LNCaP clone FGC (cell line): ENCODE results near the gene SLC29A1.

Experiments used
- DNase-seq: peaks from one replicate; pipeline ENCODE4 v3.0.0-alpha.2; 2011; ENCODE audit warnings: low read depth
- H3K4me3 ChIP-seq: 2 replicates; pipeline ENCODE4 v1.5.1; 2011; ENCODE audit warnings: mild to moderate bottlenecking, low read depth, low read length, control low read depth
- CTCF ChIP-seq: IDR thresholded peaks from 2 replicates; pipeline ENCODE4 v1.5.1; 2012; ENCODE audit warnings: mild to moderate bottlenecking; ENCODE audit not compliant: control insufficient read depth, insufficient read depth; ENCODE audit errors: extremely low read depth

Gene SLC29A1

GRCh38 chr6:44272999-44273566, 49.7 kb downstream of the SLC29A1 start:
- TF ChIP-seq CTCF, result no peak
- DNase-seq, result no peak
- H3K4me3 ChIP-seq, result no peak overlapping the region

- DNase-seq, result no peak
- no peak overlapping the region for H3K4me3 ChIP-seq
- TF ChIP-seq CTCF, result no peak
Measured at GRCh38 chr6:44273617-44274016, 50.2 kb downstream of the SLC29A1 start.

- no peak overlapping the region for H3K4me3 ChIP-seq
- no peak for DNase-seq
- TF ChIP-seq CTCF, result no peak
Measured at GRCh38 chr6:44275271-44275748, 51.9 kb downstream of the SLC29A1 start.

GRCh38 chr6:44275749-44276648, 52.6 kb downstream of the SLC29A1 start:
- no peak for TF ChIP-seq CTCF
- no peak overlapping the region for H3K4me3 ChIP-seq
- DNase-seq, result no peak

- no peak overlapping the region for H3K4me3 ChIP-seq
- no peak for DNase-seq
- no peak for TF ChIP-seq CTCF
Measured at GRCh38 chr6:44276667-44277640, 53.6 kb downstream of the SLC29A1 start.

GRCh38 chr6:44277763-44278162, 54.4 kb downstream of the SLC29A1 start:
- DNase-seq, result no peak
- H3K4me3 ChIP-seq, result no peak overlapping the region
- no peak for TF ChIP-seq CTCF
